GM18511 (cell line): ENCODE measurements around the gene OR4C13.
"Not testable (repeated sequence)": the region's sequence is repeated elsewhere in the genome, so short reads cannot be mapped to it uniquely, and the experiment has no call there.

Source experiments
- ATAC-seq: cut with Tn5 transposase; IDR thresholded peaks from one replicate; pipeline ENCODE4 v1.9.1; 2021; ENCODE audit warnings: mild to moderate bottlenecking, moderate library complexity; ENCODE audit not compliant: unreplicated experiment

The OR4C13 gene

DNA sequence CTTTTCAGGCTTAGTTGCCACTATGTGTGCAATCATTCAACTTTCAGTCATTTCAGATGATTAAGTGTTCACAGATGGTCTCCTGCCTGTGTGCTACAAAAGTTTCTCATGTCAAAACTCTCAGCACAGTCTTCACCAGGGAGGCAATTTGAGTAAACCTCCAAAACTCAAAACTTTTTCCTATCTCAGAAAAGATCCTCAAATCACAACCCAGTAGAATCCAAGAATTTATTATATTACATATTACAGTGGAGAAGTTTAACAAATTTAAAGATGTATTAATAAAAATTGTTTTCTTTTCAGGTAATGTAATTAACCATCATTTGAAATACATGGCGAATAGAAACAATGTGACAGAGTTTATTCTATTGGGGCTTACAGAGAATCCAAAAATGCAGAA lies at the start of gene OR4C13:
Gene OR4C13 (plus strand): TSS at position 301 of the 400 bp plus-strand sequence. CDS start 32 bp downstream, at position 333.
- ATAC-seq, result no peak

DNA sequence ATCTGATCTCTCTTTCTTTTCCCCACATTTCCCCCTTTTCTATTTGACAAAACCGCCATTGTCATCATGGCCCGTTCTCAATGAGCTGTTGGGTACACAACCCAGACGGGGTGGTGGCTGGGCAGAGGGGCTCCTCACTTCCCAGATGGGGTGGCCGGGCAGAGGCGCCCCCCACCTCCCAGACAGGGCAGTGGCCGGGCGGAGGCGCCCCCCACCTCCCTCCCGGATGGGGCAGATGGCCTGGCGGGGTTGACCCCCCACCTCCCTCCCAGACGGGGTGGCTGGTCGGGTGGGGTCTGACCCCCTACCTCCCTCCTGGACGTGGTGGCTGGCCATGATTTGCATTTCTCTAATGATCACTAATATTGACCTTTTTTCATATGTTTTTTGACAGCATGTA lies 40.7 kb upstream of the OR4C13 start:
- ATAC-seq, result not testable (repeated sequence)

DNA sequence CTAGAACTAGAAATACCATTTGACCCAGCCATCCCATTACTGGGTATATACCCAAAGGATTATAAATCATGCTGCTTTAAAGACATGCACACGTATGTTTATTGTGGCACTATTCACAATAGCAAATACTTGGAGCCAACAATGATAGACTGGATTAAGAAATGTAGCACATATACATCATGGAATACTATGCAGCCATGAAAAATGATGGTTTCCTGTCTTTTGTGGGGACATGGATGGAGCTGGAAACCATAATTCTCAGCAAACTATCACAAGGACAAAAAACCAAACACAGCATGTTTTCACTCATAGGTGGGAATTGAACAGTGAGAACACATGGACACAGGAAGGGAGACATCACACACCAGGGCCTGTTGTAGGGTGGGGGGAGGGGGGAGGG lies 3.5 kb upstream of the OR4C13 start:
- not testable (repeated sequence) for ATAC-seq

DNA sequence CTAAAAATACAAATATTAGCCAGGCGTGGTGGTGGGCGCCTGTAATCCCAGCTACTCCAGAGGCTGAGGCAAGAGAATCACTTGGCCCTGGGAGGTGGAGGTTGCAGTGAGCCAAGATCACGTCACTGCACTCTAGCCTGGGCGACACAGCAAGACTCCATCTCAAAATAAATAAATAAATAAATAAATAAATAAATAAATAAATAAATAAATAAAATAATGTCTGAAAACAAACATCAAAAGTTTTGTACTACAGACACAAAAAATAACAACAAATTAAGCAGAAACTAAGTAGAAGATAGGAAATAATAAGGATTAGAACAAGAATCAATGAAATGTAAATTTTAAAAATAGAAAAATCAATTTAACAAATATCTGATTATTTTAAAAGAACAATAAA lies 21.2 kb downstream of the OR4C13 start:
- not testable (repeated sequence) for ATAC-seq

DNA sequence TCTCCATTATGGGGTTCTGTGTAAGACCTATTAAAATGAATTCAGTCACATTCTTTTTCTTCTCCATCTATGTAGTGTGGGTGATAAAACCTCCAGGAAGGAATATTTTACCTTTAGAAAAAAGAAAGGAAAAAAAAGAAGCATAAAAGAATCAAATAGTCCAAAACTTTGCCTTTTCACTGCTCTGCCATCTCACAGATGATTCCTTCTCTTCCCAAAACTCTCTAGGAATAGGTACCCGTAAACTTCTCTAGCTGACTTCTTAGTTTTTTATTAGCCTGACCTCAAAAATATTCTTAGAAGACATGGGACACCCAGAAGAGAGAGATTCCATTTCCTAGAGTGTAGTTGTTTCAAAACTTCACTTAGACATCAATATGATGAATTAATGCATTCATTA lies 30.2 kb downstream of the OR4C13 start, which contains the start of gene OR4C12:
Gene OR4C12 (minus strand): TSS at position 101 of the 400 bp plus-strand sequence. CDS start 34 bp downstream, at position 67.
- ATAC-seq, result not testable (repeated sequence)

DNA sequence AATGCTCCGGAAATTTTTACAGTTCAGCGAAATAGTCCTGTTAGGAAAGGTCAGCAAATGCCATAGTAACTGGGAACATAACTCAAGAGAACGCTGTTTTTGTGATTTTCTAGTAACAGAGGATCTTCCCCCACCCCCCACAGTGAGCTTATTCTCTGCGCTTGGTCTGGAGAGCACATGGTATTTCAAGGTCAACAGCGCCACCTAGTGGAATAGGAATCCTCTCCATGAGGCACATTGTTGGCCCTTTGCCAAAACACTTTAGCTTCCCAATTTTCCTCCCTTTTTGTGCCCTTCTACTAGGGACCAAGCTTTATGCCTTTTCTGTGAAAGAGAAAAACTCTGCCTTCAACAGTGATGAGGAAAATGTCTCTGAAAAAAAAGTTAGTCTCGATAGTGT lies 43.4 kb downstream of the OR4C13 start:
- no peak for ATAC-seq
